Stimulated activated CD8-positive, alpha-beta memory T cell treated with anti-CD3 and anti-CD28 coated beads, Interleukin-15, amount 100 ng/mL, for 4 hours (primary cell): ENCODE results near the gene KRT39.
"Not testable (repeated sequence)": the region's sequence is repeated elsewhere in the genome, so short reads cannot be mapped to it uniquely, and the experiment has no call there.

Experiments used
- DNase-seq, 2 donors: peaks; one replicate each; pipeline ENCODE4 v3.0.0-alpha.2; 2020; ENCODE audit warnings: low read depth in 2 of 2

The KRT39 gene

DNA sequence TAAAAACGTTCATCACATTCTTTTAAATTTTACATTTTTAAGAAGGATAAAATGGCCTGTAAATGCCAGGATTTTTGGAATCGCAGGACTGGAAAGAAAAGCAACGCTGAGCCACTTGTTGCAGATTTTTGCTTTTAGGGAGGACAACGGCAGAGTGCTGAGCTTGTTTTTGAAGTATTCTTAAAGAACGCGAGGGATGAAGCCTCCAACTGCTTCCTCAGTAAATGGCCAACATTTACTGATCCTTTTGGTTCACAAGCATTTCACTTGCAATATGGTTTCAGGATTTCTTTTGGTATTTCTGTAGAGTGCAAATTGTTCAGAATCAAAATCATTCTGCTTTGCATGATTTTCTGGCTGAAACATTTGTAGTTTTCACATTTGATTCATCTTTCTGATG lies 26.5 kb downstream of the KRT39 start:
- no peak for DNase-seq

DNA sequence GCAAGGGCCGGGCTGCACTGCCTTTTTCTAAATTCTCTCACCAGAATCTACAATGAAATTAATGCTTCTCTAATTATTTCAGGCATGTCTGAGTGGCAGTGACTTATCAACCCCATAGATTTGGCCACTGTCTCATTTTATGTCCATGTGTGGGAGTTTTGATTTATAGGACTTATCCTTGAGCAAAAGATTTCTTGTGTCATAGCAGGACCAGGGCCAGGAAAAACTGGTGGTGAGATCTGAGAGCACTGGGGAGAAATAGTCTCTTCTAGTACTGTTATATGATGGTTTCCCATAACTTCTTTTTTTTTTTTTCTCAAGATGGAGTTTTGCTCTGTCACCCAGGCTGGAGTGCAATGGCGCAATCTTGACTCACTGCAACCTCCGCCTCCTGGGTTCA lies 27.8 kb downstream of the KRT39 start:
- no peak for DNase-seq

GRCh38 chr17:40937384-40937819 lies 29.3 kb downstream of the KRT39 start, which contains the start of gene KRT23:
Gene KRT23, minus strand, starts transcription at chr17:40937646. Its CDS starts 1,043 bp downstream, at chr17:40936603.
- DNase-seq = no peak

DNA sequence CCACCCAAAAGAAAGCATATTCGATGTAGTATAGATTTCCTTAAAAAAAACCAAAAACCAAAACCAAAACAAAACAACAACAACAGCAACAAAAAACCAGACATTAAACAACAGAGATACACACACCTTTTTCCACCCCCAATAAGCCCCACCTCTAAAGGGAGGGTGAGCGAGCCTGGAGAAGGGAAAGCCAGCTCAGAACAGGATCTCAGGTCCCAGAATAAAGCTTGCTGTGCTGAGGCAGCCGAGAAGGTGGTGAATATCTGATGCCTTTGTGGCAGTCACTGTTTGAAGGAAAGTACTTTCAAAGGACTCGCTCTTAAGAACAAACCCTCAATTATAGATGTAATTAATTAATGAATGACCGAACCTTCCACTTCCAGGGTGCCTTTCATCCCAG lies 29.8 kb downstream of the KRT39 start:
- DNase-seq = no peak

DNA sequence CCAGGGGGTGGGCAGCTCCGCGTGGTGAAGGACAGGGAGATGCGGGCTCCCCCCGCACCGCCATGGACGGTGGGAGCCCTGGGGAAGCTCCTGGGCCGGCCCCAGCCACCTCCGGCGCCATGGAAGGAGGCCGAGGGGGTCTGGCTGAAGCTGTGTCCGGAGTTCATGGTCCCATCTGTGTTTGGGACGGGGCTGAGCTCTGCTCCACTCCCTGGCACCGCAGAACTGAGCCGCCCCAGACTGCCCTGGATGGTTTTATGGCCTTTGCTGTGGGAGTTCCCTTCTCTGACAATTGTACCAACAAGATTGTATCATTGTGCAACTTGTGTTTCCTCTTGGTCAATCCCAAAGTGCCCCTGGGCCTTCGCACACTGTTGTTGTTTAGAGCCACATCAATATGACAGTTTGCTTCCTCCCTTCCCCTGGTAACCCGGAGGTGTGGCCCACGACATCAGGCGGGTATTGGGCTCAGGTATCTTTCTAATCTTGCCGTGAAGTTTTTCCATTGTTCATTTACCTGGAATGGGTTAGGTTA lies 30.2 kb downstream of the KRT39 start:
- DNase-seq = no peak

GRCh38 chr17:40935624-40936023 lies 31.1 kb downstream of the KRT39 start:
- no peak for DNase-seq

GRCh38 chr17:40932608-40933007 lies 34.1 kb downstream of the KRT39 start:
- no peak for DNase-seq

GRCh38 chr17:40931311-40931710 lies 35.4 kb downstream of the KRT39 start:
- DNase-seq = no peak

DNA sequence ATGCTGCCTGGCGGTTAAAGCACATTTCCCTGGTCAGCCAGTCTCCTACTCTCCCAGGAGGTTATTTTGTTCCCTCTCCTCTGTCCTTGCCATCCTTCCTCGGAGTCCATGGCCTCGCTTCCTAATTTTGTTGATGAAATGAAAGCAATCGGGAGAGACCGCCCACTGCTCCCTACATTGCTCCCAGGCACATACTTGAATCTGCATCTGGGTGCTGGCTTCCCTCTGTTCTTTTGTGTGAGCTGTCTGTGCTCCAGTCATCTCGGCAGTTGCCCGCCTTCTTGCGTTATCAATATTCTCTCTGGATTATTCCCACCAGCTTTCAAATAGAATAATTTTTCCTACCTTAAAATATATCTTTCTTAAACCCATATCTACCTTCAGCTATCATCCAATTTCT lies 40.4 kb downstream of the KRT39 start:
- no peak for DNase-seq

DNA sequence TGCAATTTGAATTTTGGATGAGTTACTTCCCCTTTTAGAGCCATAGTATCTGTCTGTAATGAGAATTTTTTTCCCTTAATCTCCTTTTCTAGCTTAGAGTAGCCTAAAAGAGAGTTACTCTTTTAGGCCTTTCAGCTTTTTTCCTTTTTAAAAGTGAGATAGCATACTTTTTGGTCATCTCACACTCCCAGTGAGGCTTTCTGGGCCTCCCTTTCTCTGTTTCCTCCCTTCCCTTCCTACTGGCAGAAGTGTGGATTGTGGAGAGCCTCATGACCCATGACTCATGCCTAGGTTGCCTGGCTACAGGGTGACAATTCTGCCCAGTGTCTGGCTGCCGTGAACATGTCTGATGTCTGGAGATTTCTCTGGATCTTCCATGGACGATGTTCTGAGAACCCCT lies 44.5 kb downstream of the KRT39 start:
- DNase-seq = no peak

DNA sequence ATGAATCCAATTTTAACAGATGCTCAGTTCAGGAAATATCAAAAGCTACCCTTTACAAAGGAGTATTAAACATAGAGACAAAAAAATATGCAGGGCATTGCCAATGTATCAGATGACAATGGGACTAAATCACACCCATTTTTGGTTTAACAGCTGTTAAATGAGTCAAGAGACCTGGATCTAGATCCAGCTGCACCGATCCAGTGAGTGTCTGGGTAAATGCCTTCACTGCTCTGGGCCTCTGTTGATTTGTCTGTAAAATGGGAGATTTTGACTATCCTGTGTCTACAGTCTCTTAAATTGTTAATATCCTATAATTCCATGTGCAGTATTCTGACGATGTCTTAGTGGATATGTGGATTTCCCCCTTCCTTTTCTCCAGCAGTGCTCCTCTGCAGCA lies 45.7 kb downstream of the KRT39 start:
- DNase-seq = no peak

- not testable (repeated sequence) for DNase-seq
Observed at GRCh38 chr17:40917116-40917515, 49.6 kb downstream of the KRT39 start.

DNA sequence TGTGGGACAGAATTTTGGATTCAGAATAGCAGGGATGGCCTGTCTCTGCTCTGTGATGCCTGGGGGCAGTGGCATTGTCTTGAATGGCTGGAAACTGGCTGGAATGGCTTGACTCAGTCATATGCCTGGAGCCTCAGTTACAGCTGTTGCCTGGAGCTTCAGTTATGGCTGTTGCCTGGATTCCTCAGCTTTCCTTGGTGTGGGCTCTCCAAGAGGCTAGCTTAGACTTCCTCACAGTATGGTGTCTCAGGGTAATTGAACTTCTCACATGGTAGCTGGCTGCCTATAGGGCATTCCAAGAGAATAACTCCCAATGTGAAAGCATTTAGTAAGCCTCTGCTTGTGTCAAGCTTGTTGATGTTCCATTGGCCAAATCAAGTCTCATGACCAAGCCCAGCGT lies 50.4 kb downstream of the KRT39 start:
- no peak for DNase-seq

GRCh38 chr17:40915721-40916256 lies 51.0 kb downstream of the KRT39 start:
- DNase-seq = no peak

DNA sequence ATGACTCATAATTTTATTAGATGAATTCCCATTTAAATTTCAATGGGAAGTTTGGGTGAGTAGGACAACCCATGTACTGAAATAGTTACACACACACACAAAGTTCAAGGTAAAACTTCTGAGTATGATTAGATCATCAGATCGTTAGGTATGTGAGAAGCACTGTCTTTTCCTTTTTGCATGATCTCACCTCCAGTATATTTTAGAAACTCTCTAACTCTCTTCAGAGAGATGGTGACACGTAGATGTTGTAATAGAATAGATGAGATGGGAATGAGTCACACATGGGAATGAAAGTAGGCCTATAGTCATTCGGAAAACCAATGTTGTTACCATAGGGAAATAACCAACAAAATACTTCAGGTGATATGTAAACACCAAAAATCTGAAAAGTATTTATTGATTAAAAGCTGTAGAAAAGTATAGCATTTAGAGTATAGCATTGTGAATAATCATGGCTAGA lies 51.5 kb downstream of the KRT39 start:
- DNase-seq = no peak

DNA sequence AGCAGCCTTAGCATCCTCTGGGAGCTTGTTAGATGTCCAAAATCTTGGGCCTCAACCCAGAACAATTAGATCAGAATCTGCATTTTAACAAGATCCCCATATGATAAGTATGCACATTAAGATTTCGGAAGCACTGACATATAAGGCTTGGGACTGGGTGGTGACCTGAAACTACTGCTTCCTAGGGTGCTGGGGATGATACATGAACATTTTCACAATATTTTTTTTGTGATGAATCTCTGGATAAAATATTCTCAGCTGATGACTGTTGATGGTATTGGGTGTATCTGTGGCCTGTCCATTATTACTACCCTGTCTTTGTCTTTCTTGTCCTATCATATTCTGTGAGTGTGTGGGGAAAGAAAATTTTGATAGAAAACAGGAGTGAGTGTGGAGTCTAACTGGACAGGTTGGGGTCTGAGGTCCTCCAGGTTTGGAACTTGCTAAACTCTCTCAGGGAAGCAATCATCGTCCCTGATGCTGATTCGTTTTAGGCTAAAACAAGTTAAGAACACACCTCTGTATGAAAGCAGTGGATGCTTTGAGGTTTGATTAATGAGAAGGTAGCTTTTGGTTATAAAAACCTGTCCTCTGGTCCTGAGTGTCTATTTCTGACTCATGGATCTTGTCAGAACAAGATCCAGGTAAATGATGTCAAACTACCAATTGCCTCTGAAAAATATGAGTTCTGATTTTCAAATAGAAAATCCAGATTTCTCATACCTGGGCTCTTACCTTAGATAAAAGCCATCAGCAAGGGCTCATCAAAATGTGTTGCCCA lies 52.5 kb downstream of the KRT39 start:
- DNase-seq = no peak

DNA sequence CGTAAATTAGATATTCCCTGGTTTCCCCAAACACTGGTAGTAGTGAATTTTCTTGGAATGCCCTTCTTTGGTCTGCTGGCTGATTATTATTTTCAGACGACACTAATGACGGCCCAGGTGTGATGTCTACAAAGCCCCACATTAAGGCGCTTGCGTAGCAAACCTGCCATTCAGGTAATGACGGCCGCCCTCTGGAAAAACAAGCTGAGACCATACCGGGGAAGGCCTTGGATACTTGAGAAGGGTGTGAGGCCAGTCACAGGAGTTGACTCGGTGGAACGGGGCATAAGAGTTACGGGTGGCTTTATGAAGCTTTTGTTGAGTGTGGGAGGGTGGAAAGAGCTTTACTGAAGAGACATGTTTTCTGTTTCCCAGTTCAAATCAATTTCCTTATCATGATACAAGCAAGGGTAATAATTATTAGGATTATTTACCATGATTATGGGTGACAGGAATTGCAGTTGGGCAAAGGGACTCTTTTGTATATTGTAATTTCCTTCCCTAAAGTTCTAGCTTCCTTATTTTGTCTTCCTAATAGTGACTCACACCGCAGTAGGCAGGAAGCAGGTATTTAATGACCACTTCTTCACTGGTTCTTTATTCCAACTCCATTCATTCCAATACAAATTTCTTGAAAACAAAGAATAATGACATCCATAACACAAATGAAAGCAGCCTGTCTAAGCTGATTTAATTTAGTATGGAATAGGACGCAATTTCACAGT lies 54.1 kb downstream of the KRT39 start:
- DNase-seq = no peak

DNA sequence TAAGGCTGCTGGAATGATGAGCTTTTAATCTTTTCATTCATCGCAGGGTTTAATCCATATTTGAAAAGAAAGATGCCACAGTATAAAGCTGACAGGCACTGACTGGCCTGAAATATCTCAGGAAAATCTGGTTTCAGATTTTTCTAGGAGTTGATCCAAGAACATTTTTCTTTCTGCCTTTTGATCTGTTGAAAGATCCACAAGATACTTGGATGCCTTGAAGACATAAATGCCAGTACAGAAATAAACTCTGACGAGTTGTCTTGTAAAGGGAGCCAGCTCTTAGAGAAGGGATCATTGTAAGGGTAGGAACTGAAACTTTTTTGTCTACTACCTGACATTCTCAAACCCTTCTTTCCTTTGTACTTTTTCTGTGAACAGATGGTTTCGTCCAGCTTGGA lies 56.3 kb downstream of the KRT39 start:
- DNase-seq = no peak

DNA sequence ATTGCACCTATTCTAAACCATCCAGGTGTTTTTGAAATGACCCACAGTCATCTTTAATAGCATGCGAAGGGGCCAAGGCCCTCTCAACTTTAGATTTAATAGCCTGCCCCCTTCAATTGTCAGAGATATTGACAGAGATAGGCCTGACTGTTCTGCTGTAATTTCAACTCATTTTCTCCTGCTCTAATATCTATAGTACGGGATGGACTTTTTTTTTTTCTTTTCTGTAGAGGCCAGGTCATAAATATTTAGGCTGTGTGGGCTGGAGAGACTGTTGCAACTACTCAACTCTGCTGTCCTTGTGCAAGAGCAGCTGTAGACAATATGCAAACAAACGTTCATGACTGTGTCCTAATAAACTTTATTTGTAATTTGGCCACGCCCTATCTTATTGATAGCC lies 57.0 kb downstream of the KRT39 start:
- DNase-seq = no peak

DNA sequence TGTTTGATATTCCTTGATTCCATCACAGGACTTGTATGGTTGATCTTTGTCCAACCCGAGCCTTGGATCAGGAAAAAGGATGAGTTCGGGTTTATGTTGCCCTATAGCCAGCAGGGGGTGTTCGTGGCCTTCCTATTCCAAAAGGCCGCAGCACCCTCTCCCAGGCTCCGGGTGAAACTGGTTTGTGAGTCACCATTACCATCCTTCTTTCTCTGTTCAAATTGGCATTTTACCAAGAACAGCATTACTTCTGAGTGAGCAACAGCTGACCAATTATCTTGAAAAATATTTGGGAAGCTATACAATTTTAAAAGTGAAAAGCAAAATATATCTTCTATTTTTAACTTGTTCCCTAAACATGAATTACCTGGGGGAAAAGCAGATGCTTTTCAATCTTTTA lies 57.4 kb downstream of the KRT39 start:
- DNase-seq = peak; percentile 7 to 45
